Gastrocnemius medialis (tissue), 4 donors: ENCODE results near the gene COX8A. TPM values are rescaled to one million over a fixed set of nuclear protein-coding genes. Genes with fewer than 3 reads are reported as not detected.
A peak's percentile ranks its signal among the peaks of the same experiment; 100 is the strongest.

Source experiments
- ATAC-seq, 2 donors: fragments of 150-250 bp; one replicate each; pipeline ENCODE4 v1.9.1; 2016
- DNase-seq, 2 donors: peaks; one replicate each; pipeline ENCODE4 v3.0.0-alpha.2; 2019
- H3K27ac ChIP-seq, 4 donors: fragments of 200-600 bp; sonication (generic); 1 replicate in 1 of 4; 2 replicates in 3 of 4; pipeline ENCODE4 v1.5.1; 2016 to 2018; ENCODE audit warnings: mild to moderate bottlenecking in 2 of 4, moderate library complexity in 1 of 4
- H3K27me3 ChIP-seq, 3 donors: fragments of 200-600 bp; sonication (generic) in 2 of 3; 1 replicate in 1 of 3; 2 replicates in 2 of 3; pipeline versions ENCODE4 v1.5.1 to v1.6.0; 2016 to 2019; ENCODE audit warnings: mild to moderate bottlenecking in 1 of 3, moderate library complexity in 1 of 3
- H3K36me3 ChIP-seq, 2 donors: fragments of 200-600 bp; sonication (generic) in 1 of 2; one replicate each; pipeline ENCODE4 v1.5.1; 2017 to 2018
- H3K4me1 ChIP-seq, 2 donors: fragments of 200-600 bp; sonication (generic) in 1 of 2; one replicate each; pipeline ENCODE4 v1.5.1; 2016 to 2017; ENCODE audit warnings: mild to moderate bottlenecking in 2 of 2
- H3K4me3 ChIP-seq, 4 donors: fragments of 200-600 bp; sonication (generic) in 3 of 4; 1 replicate in 1 of 4; 2 replicates in 3 of 4; pipeline ENCODE4 v1.5.1; 2016 to 2019; ENCODE audit warnings: mild to moderate bottlenecking in 2 of 4
- H3K9me3 ChIP-seq, 3 donors: fragments of 200-600 bp; sonication (generic) in 2 of 3; 1 replicate in 1 of 3; 2 replicates in 2 of 3; pipeline ENCODE4 v1.5.1; 2016 to 2019
- CTCF ChIP-seq, 5 experiments: fragments of 450-650 bp in 3 of 5; fragments of 200-600 bp in 2 of 5; sonication (generic) in 2 of 5; IDR thresholded peaks in 4 of 5; conservative IDR thresholded peaks in 1 of 5; 1 replicate in 4 of 5; 2 replicates in 1 of 5; pipeline ENCODE4 v1.5.1; 2016 to 2019; ENCODE audit warnings: antibody characterized with exemption in 5 of 5, mild to moderate bottlenecking in 3 of 5, moderate library complexity in 3 of 5
- POLR2A ChIP-seq, 2 donors: fragments of 450-650 bp; IDR thresholded peaks; one replicate each; pipeline ENCODE4 v1.6.1; 2017; ENCODE audit warnings: antibody characterized with exemption in 2 of 2, mild to moderate bottlenecking in 2 of 2, moderate library complexity in 2 of 2
- in situ Hi-C, 4 donors: fragments of 200-750 bp; cut with MboI; loops; one replicate each; pipeline versions ENCODE4 v1.15.0 to v1.8.0; 2017; ENCODE audit warnings: low sequenced_read_pairs in 4 of 4
- intact Hi-C: fragments of 100-400 bp; cut with DNase I; formaldehyde crosslinking; loops from one replicate; pipeline ENCODE4 v1.15.1; 2023; ENCODE audit warnings: low total_unique reads
- total RNA-seq, 4 donors: library from RNA; depleted of rRNA; stranded (reverse); fragments of >200 nt; gene quantifications; one replicate each; pipeline versions ENCODE4 v1.1.0 to v1.2.3, GENCODE V29; 2016

Gene COX8A
- total RNA-seq, 4 donors from 2014 or later: 812 to 1,326 (median 983) TPM

- H3K27ac ChIP-seq: peak overlapping the region in 3 of 4 donors; percentile 37 to 50 (median 49)
- ATAC-seq: peak; percentile 67 to 81
- peak; percentile 45 to 86 for DNase-seq
Observed at GRCh38 chr11:64021757-64022093, 47.3 kb downstream of the COX8A start.

DNA sequence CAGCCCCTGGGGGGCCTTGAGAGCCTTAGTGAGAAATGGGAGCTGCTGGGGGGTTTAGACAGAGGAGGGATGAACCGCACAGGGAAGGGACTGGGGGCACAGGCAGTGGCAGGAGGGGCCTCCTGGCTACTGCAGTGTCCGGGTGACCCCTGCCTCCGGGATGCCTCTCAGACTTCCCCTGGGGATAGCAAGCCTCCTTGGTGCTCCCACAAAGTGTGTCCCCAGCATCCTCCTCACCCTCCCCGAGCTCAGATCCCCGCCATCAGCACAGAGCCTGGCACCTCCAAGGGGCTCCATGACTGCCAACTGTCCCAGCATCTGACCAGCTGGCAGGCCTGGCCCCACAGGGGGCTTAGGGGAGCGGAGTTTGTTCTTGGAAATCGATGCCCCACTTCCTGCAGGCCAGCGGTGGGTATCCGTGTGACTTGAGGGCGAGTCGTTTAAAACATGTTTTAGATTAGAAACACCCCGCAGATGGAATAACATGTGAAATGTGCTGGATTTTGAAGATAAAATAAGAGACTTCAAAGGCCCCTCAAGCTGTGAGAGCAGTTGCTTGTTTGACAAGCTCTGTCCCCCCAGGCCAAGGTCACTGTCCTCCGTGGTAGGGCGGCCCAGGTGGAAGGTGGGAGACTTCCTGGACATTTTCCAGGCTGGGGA is 47.8 kb downstream of the COX8A start:
- intact Hi-C loops: no loop called here
- Histone ChIP-seq H3K4me1 (peaks cover 25 to 31% of the 10 kb centered on the region in 2 donors), H3K9me3 (no peaks in the 10 kb centered on the region), H3K27me3 (no peaks in the 10 kb centered on the region), H3K36me3 (no peaks in the 10 kb centered on the region), H3K27ac (peak overlapping the region in 3 of 4 donors; percentile 34 to 49 (median 37)), H3K4me3 (no peak overlapping the region)
- in situ Hi-C loops: no loop called here
- peak in 1 of 2 donors; percentile 7 for ATAC-seq
- TF ChIP-seq CTCF (IDR thresholded peaks at IDR 0.05 in 4 of 5, conservative IDR thresholded peaks at IDR 0.05 in 1 of 5): no peak
- no peak for TF ChIP-seq POLR2A (IDR thresholded peaks at IDR 0.05)
- no peak for DNase-seq

More at GRCh38 chr11:64021757-64022093, 47.3 kb downstream of the COX8A start:
- Histone ChIP-seq H3K4me3 (no peak overlapping the region), H3K36me3 (no peaks in the 10 kb centered on the region), H3K9me3 (no peaks in the 10 kb centered on the region), H3K4me1 (peaks cover 25 to 31% of the 10 kb centered on the region in 2 donors), H3K27me3 (no peaks in the 10 kb centered on the region)
- intact Hi-C loops (no loop called here), in situ Hi-C loops (no loop called here)
- no peak for TF ChIP-seq POLR2A (IDR thresholded peaks at IDR 0.05)
- TF ChIP-seq CTCF (IDR thresholded peaks at IDR 0.05 in 4 of 5, conservative IDR thresholded peaks at IDR 0.05 in 1 of 5): no peak

- Histone ChIP-seq H3K4me1 (peaks cover 25 to 31% of the 10 kb centered on the region in 2 donors), H3K27me3 (no peaks in the 10 kb centered on the region), H3K36me3 (no peaks in the 10 kb centered on the region), H3K9me3 (no peaks in the 10 kb centered on the region), H3K27ac (peak overlapping the region in 3 of 4 donors; percentile 41 to 51 (median 50)), H3K4me3 (no peak overlapping the region)
- in situ Hi-C loops: no loop called here
- intact Hi-C loops: no loop called here
- TF ChIP-seq CTCF (IDR thresholded peaks at IDR 0.05 in 4 of 5, conservative IDR thresholded peaks at IDR 0.05 in 1 of 5) (no peak), POLR2A (IDR thresholded peaks at IDR 0.05) (no peak)
- DNase-seq (no peak), ATAC-seq (no peak)
Observed at GRCh38 chr11:64023712-64024710, 49.6 kb downstream of the COX8A start.

DNA sequence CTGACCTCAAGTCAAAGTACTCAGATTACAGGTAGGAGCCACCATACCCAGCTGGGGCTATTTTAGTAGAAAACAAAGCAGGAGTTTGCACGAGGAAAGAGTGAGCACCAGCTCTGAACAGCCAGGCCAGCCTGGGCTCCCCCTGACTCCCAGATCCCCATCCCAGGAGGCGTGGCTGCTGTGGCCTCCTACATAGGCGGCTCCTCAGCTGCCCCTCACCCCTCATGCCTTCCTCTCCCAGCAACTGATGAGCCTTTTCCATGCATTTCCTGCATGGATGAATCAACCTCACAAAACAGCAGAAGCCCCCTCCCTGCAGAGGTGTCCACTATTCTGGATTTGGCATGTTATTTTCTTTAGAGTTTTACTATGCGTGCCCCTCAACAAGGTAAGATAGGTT is 50.8 kb downstream of the COX8A start:
- H3K36me3 ChIP-seq: no peaks in the 10 kb centered on the region
- in situ Hi-C loops (no loop called here), intact Hi-C loops (no loop called here)
- H3K4me1 ChIP-seq: peaks cover 18 to 22% of the 10 kb centered on the region in 2 donors
- H3K27ac ChIP-seq: no peak overlapping the region
- no peaks in the 10 kb centered on the region for H3K9me3 ChIP-seq
- no peaks in the 10 kb centered on the region for H3K27me3 ChIP-seq
- DNase-seq (no peak), ATAC-seq (peak in 1 of 2 donors; percentile 56)
- no peak overlapping the region for H3K4me3 ChIP-seq
- TF ChIP-seq CTCF (IDR thresholded peaks at IDR 0.05 in 4 of 5, conservative IDR thresholded peaks at IDR 0.05 in 1 of 5) (no peak), POLR2A (IDR thresholded peaks at IDR 0.05) (no peak)

Other genes with a start within 250 kb of the COX8A start
- gene ZFTA, start 205.8 kb upstream of the COX8A start, total RNA-seq: 10 to 100 TPM in 2 of 4 donors, 1 to 10 TPM in 2; 6.9 to 18.6 (median 11.8) TPM
- 1 to 10 TPM; 2.7 to 6.3 (median 3.5) TPM for gene SPINDOC, start 161.2 kb upstream of the COX8A start, total RNA-seq
- gene MARK2, start 135.5 kb upstream of the COX8A start, total RNA-seq: 10 to 100 TPM; 17.8 to 37.2 (median 30.3) TPM
- 1 to 10 TPM in 1 of 4 donors, under 1 TPM in 3; 0.25 to 1.5 (median 0.45) TPM for gene RCOR2, start 57.5 kb upstream of the COX8A start, total RNA-seq
- 10 to 100 TPM in 1 of 4 donors, 1 to 10 TPM in 3; 4.9 to 11.4 (median 6.5) TPM for gene NAA40, start 35.6 kb upstream of the COX8A start, total RNA-seq
- 10 to 100 TPM; 48.0 to 70.3 (median 59.5) TPM for gene OTUB1, start 11.8 kb downstream of the COX8A start, total RNA-seq
- gene FLRT1, start 61.3 kb downstream of the COX8A start, total RNA-seq: not detected
- 100 to 1,000 TPM; 162 to 308 (median 205) TPM for gene MACROD1, start 191.5 kb downstream of the COX8A start, total RNA-seq
- 100 to 1,000 TPM; 141 to 193 (median 168) TPM for gene STIP1, start 211.6 kb downstream of the COX8A start, total RNA-seq
- 10 to 100 TPM in 1 of 4 donors, 1 to 10 TPM in 3; 2.8 to 10.4 (median 6.1) TPM for gene FERMT3, start 232.1 kb downstream of the COX8A start, total RNA-seq